ENCODE measurements around the gene SLC25A31.

Gene SLC25A31

DNA sequence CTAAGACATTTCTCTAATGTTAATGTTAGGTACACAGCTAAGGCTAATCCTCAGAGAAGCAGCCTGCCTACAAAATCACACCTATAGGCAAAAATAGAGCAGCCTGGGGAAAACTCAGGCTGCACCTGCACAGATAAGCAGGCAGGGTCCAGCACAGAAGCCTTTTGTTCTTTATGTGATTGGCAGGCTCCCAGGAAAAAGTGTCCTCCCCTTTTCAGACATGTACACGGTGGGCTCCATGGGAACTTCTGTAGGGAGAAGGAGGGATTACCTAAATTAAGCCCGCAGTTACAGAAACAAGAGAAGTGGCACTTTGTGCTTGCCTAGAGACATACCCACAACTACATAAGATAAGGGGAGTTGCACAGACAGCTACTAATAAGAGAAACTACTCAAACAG, 47.9 kb downstream of the SLC25A31 start:
- no peak for DNase-seq

DNA sequence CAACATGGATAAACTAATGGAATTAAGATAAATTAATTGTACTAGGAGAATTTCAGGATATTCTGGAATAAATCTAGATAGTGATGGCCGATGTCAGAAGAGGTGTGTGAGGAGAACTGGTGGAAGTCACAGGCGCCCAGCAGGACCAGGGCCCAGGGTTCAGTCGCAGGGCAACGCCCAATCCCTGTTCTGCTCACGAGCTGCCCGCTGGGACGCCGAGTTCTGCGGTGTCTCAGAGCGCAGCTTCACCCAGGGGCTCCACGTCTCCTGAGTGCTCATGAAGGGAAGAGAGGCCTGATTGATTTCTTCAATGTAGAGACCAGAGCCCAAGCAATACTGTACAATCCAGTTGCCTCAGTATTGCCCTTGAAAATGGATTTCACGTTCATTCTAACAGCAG, 50.4 kb downstream of the SLC25A31 start:
- DNase-seq = no peak

DNA sequence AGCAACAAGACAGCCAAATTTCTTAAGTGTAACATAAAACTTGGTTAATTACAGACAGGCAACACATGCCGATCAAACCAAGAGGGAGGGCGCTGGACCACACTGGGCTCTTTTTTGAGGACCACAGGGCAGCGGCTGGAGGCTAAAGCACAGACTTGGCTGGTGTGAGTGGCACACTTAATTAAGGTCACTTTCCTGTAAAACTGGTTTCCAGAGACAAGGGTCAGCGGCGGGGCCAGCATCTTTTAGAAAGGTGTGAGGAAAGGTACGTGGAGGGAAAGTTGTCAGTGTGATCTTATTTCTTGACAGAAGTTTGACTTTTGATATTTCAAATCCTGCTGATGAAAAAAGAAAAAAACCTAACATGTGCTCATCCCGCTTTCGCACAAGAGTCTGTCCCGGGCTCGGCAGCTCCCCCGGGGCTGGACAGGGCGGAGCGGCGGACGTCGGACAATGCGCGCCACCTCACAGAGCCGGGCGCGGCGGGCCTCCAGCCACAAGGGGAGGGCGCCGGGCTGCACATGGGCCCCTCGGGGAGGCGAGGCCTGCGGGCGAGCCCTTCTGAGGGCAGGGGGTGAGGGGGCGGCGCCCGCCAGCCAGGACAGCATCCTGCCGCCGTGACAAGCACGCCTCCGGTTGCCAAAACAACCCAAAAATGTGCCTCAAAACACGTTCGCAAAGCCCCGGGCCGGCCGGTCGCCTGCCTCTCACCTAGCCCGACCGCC, 51.3 kb downstream of the SLC25A31 start:
- peak; percentile 44 for DNase-seq

DNA sequence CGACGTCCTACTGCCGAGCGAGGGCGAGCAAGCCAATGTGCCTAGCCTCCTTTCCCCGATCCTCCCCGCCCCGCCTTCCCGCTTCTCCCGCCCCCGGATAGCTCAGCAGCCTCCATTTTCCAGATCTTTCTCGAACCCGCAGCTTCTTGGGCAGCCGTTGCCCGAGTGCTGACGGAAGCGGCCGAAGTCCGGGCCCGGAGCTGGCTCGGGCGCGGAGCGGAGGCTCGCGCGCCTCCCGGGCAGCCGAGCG, 51.8 kb downstream of the SLC25A31 start:
- peak; percentile 79 for DNase-seq

DNA sequence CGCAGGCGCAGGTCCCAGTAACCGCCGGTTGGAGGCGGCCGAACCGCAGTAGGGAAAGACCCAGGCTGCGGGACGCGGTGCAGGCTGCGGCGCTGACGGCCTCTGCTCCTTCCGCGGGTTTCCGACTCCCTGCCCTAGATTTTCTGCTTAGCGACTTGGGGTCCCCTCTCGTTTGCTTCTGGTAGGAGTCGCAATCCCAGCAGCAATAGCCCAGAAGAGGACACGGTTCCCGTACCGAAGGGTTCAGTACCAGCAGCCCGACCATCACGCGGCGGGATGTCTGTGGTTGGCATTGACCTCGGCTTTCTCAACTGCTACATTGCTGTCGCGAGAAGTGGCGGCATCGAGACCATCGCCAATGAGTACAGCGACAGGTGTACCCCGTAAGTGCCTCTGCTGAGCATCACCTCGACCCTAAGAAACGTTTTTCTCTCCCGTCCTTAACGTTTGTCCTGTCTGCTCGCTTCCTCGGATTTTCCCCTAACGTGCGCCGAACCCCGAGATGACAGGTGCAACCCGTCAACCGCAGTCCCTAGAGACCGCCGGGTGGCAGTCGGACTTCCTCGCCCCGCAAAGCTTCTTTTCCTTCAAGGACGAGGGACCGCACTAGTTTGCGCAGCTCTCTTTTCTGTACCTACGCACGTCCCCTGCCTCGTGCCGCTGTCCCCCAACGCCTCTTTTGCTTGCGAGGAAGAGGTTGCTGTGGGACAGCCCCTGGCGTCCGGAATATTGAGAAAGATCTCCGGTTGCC, 52.2 kb downstream of the SLC25A31 start, which contains the start of gene HSPA4L:
HSPA4L (plus strand) TSS at position 48 of the 751 bp plus-strand sequence; CDS start at position 277, 229 bp downstream.
- peak; percentile 1 for DNase-seq

DNA sequence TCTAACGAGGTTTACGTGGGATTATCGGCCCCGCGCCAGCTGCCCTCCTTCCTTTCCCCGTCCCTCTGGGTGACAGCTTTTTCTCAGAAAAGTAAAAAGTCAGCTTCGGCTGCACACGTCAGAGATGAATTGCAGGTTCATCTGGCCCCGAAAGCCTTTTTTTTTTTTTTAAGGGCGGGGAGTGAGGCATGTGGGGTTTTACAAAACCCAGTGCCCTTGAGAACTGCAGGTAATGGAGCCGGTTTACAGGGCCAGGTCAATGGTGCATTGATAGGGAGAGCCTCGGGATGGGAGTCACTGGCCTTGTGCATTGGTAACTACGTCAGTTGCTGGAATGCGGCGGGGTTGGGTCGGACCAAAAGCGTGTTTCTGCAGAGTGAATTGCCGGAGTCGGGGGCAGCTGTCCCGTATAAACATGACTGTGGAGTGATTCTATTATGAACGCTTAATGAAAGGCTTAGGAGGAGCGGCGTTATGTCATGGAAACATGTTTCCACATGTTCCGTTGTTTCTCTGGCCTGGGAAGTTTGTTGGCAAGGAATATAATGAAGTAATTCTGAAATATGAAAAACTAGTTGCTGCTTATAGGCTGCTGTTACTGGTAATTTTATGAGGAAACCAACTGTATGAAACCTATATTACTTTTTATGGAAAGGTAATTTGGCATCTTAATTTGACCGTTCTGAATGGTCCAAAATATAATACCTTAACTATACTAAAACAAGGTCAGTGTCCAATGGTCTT, 53.0 kb downstream of the SLC25A31 start:
- peak; percentile 23 for DNase-seq

DNA sequence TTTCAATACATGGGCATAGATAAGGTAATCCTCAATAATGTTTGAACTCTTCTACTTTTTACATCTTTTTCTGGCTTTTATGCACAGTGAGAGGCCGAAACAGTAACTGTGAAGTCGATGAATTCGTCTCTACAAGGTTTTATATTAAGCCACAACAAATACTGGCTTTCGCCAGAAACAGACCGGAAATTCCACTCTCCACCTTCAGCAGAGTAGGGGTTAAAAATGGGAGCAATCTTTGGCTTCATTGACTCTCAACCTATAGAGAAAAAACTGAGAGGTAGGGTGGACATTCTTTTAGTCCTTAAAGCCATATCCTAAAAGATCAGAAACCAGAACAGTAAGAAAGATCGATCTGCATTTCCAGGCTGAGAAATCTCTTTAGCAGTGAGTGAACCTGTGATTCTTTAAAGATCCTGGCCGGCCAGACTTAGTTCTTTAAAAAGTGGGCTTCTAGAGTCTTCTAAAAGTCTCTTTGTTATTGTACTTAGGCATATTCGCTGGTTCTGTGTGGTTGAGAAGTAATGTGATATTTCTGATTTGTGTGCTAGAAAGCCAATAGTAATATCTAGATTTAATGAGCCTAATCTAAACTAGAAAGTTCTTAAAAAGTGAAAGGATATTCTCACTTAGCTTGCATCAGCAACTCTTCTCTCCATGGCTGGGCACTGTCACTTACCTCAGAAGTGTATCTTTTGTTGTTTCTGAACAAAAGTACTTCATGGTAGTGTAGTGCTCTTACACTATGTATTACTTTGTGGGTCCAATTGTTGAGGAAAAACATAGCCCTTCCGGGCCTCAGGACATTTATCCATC, 54.0 kb downstream of the SLC25A31 start:
- no peak for DNase-seq

DNA sequence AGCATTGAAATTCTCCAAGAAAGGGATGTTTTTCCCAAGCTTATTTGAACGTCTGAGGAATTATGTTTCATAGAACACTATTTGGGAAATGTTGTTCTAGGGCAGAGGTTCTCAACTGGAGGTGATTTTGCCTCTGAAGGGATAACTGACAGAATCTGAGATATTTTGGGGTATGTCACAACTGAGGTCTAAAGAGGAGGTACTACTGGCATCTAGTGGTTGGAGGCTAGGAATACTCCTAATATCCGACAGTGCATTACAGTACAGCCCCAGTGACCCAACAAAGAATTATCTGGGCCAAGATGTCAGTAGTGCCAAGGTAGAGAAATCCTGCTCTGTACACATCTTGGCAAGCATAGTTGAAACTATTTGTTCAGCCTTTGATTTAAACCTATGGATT, 58.3 kb downstream of the SLC25A31 start:
- no peak for DNase-seq

DNA sequence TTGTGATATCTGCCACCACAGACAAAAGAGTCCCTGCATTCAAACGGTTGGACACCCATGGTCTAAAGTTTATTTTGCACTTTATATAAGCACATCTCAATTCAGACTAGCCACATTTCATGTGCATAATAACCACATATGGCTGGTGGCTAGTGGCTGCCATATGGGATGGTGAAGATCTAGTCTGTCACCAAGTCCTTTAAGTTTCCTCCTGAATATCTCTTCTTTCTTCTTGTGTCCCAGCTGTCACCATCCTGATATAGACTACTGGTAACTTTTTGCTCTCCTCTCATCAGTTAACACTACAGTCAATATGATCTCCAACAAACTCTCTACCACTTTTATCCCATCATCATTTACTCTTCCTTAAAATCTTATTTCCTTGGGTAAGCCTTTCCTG, 61.2 kb downstream of the SLC25A31 start:
- no peak for DNase-seq

DNA sequence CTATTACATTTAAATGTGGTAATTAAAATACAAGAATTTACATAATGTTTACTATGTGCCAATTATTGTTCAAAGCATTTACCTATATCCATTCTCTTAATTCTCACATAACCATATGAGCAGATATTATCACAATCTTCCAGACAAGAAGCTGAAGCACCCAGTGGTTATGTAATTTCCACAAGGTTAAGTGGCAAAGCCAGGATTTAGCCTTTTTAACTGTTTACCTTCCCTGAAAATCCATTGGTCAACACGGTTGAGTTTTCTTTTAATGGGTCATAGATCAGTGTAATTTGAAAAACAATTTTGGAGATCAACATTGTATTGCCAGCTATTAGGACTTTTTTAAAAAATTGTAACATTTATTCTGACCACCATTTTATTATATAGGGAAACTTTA, 63.3 kb downstream of the SLC25A31 start:
- DNase-seq = no peak

DNA sequence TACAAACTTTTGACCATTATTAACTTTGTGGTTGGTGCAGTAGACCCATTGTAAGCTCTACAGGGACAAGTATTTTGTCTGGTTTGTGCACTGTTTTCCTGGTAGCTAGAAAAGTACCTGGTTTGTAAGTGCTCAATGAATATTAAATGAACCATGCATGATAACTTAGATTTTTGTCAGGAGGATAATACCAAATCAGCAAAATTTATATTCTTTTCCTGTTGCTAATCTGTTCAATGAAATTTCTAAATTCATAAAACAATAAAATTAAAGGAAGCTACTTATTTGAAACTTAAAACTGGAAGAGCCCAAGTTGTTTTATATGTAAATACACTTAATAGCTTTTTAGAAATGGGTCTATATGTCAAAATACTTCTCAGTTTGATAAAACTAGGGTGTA, 69.5 kb downstream of the SLC25A31 start:
- DNase-seq = no peak

DNA sequence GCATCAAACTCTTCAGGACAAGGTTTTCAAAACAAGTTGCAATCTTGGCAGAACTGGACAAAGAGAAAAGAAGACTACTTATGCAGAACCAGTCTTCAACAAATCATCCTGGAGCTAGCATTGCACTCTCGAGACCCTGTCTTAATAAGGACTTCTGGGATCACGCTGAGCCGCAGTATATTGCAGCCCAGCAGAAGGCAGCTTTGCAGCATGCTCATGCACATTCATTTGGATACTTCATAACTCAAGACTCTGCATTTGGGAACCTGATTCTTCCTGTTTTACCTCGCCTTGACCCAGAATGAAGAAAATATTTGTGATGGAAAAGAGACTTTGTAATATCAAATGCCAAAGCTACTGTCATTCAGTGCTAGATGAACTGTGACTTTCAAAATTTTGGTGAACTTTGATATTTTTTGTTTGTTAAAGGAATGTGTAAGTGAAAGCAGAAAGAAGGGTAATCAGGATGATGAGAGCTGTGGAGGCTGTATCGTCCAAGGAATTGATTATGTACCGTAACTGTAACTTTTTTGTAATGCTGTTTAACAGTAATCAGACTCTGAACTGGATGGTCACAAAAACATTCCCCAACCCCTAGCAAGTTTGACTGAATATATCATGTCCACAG, 79.1 kb downstream of the SLC25A31 start:
- DNase-seq = peak; percentile 2

DNA sequence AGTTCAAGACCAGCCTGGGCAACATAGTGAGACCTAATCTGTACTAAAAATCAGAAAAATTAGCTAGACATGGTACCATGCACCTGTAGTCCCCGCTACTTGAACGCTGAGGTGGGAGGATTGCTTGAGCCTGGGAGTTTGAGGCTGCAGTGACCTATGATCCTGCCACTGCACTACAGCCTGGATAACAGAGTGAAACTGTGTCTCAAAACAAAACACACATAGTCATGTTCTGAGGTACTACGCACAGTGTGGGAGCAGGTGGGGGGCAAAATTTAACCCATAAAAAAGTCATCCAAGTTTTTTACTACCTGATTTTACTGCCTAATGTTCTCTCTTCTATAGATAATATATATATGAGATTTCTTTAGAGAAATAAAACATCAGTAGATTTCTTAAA, 80.4 kb downstream of the SLC25A31 start:
- DNase-seq = no peak

DNA sequence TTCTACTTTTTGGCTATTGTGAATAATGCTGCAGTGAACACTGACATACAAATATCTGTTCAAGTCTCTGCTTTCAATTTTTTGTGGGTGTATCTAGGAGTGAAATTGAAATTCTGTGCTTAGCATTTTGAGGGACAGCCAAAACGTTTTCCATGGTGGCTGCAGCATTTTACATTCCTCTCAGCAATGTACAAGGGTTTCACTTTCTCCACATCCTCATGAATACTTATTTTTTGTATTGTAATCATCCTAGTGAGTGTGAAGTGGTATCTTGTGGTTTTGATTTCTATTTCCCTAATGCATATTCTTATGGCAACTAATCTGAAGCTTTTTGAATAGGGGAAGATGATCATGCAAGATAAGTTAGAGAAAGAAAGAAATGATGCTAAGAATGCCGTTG, 92.2 kb downstream of the SLC25A31 start:
- DNase-seq = no peak

Measured in fibroblast of upper back skin (primary cell).